SKM-1 treated with dmso at 0.1 percent for 144 hours (cell line): ENCODE measurements around the gene ARFGAP3.

Source experiments
- DNase-seq: peaks from one replicate; lab custom pipeline; 2025; ENCODE audit not compliant: unreplicated experiment; lab: John Stamatoyannopoulos, UW

Gene ARFGAP3

DNA sequence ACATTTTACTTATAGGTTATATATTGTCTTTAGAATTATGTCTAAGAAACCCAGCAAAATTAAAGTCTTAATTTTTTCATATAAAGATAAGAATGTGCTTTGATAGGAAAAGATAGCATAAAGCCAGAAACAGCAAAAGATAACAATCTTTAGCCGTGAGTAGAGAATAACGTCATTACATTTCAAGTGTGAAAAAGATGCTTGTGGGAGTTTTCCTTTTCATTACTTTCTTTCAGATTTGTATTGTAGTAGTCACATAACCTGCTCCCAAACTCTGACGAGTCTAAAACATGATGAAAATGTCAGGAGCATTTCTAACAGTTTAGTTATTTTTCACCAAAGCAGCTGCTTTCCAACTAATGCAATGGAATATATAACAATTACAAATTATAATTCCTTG lies 31.3 kb downstream of the ARFGAP3 start:
- DNase-seq = no peak

DNA sequence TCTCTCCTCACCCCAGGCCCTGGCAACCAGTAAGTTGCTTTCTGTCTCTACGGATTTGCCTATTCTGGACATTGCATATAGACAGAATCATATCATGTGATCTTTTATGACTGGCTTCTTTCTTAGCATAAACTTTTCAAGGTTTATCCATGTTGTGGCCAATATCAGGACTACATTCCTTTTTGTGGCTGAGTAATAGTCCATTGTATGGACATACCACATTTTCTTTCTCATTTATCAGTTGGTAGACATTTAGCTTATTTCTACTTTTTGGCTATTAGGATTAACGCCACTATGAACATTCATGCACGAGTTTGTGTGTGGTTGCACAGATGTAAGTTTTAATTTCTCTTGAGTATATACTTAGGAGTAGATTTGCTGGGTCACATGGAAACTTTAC lies 35.7 kb downstream of the ARFGAP3 start:
- DNase-seq = no peak

DNA sequence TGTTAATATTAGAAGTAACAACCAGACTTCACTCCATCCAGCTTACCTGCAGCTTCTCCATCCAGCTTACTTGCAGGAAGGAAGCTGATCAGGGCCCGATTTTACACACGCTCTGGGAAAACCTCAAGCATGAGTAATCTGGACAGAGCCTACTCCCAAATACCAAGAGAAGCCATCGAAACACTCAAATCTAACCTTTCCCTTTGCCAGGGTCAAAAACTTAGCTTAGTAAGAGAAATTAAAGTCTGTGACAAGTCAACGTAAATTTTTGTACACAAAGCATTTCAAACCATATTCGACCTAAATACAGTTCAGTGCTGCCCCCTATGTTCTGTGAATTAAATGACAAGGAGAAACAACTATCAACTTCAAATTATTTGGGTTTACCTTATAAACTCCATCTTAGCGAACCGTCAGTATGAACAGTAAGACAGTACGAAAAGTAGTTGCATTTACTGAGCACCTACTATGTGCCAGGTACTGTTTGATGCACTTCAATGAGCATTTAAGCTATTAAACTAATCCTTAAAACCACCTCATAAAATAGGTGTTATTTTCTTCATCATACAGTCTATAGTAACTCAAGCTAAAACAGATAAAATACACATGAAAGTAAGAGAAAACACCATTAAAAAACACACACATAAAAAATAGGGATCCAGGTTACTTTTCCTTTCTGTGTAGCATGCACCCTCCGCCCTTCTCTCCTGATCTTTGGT lies 36.9 kb downstream of the ARFGAP3 start:
- peak; percentile 37 for DNase-seq

DNA sequence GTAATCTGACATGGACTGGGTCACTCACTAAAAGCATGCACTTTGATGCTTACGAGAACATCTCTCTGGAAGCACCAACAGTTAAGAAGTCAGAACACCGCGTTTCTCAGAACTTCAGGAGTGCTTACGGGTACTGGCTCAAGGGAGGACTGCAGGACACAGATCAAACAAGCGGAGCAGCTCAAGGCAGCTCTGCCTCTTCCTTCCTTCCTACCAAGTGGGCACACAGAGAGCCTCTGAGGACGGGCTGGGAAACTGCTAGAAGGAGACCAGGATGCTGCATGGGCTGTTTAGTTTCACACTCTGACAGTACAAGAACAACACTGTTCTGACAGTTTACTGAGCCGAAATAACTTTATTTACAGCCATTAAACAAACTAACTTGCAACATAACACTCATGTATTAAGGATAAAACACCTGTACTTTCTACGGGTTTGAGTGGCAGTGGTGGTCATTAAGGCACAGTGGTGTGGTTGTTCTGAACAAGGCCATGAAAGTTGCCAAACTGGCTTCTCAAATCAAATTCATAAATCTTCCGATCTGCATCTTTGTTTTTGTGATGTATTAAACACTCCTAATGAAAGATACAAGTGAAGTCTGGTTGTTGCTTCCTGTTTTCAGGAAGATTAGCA lies 37.5 kb downstream of the ARFGAP3 start:
- DNase-seq = no peak

DNA sequence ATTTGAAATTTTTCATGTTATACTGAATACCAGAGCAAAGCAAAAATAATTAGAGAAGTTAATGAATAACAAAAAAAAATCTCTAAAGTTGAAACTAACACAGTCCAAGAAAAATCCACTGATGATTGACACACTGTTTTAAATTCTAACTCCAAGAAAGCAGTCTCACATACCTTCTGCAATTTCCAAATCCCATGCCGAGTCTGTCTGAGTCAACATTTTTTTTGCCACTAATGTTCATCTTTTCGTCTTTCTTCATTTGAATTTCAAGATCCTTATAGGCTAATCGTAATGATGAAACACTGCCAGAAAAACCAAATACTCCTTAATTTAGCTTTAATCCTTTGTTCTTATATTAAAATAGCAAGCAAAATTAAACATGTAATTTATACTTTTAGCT lies 39.5 kb downstream of the ARFGAP3 start:
- DNase-seq = no peak

DNA sequence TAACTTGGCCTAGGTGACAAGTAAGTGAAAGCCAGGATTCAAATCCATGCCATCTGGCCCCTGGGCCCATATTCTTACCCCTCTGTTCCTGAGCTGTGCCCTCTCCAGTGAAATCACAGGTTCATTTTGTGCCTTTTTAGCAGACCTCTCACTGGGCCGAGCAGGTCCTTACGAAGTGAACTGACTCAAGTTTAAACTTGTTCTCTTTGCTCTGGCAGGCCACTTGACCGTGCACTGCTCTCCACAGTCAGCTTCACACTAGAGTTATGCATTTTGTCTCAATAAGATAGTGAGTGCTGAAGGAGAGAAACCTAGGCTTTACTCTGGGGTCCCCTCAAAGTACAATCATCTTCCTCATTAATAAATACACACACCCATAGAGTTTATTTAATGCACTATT lies 40.7 kb downstream of the ARFGAP3 start:
- DNase-seq = no peak

DNA sequence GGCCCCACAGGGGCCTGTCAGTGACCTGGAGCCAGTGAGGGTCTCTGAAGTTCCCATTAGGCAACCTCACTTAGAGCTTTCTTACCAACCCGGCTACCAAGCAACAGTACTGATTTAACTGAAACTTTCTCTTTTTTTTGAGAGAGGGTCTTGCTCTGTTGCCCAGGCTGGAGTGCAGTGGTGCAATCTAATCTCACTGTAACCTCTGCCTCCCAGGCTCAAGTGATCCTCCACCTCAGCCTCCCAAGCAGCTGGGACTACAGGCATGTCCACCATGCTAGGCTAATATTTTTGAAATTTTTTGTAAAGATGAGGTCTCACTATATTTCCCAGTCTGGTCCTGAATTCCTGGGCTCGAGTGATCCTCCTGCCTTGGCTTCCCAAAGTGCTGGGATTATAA lies 42.5 kb downstream of the ARFGAP3 start:
- DNase-seq = no peak

DNA sequence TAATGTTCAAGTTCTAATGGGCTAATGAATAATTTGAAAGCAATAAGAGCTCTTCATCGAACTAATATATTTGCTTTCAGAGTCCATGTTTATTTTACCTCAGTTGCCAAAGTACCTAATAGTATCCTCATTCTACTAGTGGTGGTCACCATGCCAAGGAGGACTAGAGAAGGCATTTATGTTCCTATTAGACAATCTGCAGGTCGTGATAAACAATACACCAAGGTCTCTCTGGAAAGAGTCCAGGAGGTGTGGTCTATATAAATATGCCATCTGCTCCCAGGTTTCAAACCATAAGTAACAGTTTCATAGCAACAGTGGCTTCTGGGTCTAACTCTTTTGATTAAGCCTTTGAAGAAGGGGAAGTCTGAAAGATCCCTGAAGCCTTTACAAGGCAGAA lies 42.9 kb downstream of the ARFGAP3 start:
- no peak for DNase-seq

DNA sequence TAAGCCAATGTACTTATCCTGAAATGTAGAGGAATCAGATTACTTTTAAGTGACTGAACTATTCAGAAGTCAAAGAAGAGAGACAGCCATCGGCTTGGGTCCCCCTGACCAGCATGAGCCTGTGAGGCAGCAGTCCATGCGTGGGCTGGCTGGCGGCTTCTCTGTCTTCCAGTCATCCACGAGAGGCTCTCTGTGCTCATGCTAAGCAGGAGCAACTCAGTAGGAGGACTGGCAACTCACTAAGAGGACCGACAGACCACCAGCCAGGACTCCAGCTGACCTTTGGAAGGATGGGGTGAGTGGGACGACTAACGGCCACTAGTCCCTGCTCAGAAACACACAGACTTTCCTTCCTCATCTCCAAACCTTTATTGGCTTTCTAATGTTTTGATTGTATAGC lies 43.6 kb downstream of the ARFGAP3 start:
- no peak for DNase-seq

DNA sequence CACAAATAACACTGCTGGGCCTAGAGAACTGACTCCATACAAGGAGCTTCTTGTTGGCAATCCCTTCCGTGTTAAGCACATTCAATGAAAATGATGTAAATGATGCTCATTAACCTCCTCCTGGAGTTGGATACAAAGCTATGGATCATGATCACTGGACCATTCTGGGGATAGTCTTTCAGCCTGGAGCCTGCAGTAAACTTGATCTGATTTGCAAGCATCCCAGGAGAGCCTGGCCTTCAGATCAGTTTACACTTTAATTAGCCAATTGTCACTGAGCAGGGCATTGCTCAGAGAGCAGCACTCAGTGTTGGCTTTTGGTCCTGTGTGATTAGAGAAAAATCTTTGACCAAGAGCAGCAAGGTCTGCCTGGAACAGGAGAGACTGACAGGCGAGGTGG lies 45.6 kb downstream of the ARFGAP3 start:
- DNase-seq = no peak

DNA sequence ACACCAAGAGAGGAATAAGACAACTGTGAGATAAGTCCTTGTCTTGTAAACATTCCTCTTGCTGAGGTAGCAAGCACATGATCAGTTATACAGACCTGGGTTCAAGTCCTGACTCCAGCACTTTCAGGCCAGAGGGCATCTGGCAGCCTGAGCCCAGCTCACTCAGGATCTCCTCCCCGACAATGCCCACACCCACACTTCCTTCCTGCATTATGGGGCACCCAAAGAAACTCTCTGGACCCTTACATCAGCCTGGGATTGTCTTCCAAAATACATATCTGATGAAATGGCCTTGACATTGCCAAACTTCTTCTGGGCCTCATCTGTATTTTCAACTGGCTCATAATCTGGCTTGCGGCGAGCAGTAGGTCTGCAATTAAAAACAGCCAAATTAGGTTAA lies 48.6 kb downstream of the ARFGAP3 start:
- DNase-seq = no peak

DNA sequence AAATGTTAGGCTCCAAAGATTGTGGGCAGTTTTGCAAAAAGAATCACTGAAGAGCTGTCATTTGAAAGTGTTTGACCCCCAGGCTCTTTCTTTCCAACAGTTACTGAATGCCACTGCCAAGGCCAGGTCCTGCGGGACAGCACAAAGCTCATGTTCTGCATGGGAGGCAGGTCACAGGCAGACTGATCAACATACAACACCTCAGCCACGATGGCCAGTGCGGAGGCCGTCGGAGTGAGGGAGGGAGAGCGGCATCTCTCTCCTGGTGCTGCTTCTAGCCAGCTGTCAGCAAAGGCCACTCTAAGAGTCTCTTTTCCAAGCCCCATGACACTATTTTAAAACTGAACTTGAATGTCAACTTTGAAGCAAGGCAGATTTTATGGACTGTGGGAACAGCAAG lies 49.9 kb downstream of the ARFGAP3 start:
- no peak for DNase-seq

DNA sequence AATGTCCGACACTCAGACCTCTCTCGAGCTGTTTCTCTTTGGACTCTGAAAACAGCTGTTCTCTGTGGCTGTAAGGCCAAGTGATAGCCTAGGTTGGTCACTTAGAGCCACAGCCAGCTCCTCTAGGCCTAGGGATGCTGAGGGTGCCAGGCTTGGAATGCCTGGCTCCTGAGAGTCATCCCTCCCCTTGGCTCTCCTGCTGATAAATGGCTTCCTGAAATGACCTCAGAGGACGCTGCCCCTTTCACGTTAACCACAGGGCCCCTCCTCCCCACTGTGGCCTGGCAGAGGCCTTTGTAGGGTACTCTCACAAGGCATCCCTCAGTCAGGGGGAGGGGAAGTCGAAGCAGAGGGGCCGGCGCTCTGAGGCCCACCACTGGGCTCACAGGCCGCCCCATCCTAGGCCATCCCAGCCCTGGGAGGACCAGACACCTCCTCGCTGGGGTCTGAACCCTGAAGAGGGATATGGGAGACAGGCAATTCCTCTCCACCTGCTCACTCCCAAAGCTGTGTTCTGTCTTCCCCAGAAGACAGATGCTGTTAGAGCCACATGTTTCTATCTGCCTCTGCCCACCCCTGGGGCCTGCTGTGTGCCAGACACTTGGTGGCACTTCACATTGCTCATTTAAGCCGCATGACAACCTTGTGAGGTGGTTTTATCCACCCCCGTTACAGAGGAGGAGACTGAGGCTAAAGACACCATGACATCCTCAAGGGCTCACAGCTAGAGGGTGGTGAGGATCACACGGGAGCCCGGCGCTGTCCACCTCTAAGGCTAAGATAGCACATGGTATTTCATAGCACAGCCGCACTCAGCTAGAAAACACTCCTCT lies 50.9 kb downstream of the ARFGAP3 start:
- no peak for DNase-seq

DNA sequence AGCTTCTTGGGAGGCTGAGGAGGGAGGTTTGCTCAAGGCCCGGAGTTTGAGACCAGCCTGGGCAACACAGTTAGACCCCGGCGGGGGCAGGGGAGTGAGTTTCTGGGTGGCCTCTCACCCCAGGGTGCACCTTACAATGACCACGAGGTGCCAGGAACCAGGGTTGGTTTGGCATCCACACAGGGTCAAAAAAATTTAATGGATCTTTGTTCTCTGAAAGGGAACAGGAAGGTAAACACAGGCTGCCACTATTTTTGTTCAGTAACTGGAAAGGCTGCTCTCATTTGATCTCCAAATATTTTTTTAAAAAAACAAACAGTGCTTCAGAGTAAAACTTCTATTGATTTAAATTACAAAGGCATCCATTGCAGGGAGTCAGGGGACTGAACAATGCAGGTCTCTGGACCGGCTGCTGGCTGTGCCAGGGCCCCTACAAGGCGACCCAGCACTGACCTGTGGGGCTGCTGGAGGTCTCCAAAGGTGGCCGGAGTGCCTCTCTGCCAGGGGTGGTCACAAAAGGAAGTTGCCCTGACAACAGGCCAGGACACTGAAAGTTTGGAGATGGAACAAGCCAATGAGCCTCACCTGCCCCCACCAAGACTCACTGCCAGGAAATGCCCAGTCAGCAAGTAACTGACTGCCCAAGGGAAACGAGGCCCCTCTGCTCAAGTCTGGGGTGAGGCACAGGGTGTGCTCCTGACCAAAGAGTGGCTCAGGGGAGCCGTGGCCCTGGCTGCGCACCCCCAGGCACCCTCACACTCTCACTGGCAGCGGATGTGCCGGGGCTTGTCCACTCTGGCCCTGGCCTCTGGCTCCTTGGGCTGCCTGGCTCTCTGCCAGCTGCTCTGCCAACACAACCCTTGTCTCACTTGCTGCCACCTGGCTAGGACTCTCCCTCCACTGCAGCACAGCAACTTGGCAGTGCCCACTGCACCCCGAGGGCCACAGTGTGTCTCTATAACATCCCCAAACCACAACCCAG lies 51.8 kb downstream of the ARFGAP3 start:
- no peak for DNase-seq

DNA sequence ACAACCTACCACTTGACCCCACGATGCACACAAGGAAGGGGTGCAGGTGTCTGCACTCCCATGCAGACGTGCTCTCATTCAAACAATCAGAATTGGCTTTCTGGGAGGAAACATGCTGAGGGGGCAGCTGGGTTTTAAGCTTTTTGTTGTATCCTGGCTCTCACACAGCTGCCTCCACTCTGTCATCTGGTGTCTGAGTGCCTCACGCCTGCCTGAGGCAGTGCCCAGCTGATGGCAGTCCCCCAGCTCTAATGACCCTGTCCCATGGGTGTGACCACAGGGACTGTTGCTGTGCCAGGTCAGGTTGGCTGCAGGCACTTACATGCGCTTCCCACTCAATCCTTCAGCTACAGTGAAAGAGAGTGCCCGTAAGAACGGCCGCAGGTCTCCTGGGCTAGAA lies 53.7 kb downstream of the ARFGAP3 start:
- no peak for DNase-seq

DNA sequence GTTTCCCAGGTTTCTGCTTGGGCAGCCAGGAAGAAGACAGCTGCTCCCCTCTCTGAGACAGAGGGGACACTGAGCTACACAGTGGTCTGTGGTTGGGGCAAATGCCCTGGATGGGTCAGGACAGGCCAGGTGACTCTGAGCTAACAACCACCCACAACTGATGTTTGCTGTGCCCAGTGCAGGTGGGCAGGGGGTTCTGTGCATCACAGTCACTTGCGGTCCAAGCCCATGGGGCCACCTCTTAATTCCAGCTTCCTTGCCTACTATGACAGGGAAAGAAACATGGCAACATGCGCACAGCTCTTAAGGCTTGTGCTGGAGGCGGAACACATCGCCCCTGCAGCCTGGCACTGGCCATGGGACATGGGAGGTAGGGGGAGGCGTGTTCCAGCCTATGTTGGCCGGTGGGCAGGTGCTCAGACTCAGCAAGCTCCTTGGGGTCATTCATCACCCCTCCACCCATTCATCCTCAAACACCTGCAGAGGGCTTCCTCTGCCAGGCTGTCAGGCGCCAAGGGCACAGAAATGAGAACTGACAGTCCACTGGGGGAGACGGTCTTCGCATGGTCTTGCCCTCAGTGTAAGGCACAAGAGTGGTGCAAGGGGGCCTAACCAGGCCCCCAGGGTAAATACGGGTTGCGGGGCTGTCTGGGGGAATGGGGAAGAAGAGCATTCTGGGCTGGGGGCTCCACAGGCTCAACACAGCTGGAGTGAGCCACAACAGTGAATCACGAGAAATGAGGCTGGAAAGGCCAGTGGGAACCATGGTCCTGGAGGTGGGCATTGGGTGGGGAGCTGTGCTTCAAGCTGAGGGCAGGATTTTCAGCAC lies 55.6 kb downstream of the ARFGAP3 start:
- DNase-seq = no peak

DNA sequence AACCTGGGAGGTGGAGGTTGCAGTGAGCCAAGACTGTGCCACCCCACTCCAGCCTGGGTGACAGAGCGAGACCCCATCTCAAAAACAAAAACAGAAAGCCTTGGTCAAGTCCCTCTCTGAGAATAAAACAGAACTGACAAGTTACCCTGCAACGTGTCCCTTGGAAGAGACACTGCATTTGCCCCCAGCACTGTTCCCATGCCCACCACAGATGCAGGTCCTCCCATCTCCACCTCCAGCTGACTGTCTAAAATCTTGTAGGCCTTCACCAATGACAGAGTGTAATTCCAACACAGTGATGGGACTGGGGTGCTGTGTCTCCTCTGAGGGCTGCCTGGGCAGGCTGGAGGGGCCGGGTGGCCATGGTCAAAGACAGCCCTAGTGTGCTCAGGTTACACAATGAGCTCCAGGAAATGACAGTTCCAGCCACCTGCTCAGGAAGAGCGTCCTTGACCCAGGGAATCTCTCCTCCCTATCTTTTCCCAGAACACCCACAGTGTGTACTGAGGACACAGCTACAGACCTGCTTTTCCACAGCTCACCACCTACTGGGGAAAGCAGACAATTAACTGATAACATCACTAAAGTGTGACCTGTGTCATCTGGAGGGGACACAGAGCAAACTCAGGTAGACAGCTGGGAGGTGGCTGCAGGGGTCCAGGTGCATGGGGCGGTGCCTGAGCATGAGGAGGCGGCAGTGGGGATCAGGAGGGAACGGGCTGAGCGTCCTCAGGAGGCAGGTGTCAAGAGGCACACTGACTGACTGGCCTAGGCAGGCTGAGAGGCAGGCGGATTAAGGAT lies 56.4 kb downstream of the ARFGAP3 start:
- DNase-seq = no peak

DNA sequence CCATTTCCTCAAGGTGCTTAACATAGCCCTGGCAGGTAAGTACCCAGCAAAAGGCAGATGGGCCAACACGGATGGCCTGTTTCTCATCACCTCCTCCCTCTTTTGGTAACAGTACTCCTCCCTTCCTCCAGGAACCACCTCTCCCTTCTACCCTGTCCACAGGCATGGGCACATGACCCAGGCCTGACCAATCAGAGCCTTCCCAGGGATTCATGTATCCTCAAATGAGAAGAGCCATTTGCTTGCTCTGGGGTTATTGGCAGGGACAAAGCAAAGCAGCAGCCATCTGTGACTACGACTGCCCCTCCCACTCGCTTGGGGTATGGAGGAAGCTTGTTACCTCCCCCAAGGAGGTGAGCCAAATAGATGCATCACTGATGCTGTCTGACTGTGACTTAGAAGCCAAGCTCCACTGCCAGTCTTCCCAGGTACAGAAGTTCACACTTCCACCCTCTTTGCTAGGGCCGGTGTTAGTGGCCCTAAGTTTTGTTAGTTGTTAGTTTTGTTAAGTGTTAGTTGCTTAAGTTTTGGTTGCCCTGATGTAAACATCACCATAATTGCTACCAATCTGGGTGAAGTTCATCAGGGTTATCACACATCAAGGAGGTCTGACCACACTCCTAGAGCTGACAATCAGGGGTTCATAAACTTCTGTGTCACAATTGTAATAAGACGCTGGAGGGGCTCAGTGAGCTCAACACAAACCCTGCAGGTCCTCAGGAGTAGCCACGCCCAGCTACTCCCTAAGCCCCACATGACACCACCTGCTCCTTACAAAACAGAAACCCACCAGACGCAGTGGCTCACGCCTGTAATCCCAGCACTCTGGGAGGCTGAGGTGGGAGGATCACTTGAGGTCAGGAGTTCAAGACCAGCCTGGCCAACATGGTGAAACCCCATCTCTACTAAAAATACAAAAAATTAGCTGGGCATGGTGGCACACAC lies 57.3 kb downstream of the ARFGAP3 start:
- DNase-seq = no peak
